ENCODE measurements around the gene GNAT1. TPM values are rescaled to one million over a fixed set of nuclear protein-coding genes. Genes with fewer than 3 reads are reported as not detected.

Gene GNAT1
- total RNA-seq, 1 donor from 2014 or later = not detected

DNA sequence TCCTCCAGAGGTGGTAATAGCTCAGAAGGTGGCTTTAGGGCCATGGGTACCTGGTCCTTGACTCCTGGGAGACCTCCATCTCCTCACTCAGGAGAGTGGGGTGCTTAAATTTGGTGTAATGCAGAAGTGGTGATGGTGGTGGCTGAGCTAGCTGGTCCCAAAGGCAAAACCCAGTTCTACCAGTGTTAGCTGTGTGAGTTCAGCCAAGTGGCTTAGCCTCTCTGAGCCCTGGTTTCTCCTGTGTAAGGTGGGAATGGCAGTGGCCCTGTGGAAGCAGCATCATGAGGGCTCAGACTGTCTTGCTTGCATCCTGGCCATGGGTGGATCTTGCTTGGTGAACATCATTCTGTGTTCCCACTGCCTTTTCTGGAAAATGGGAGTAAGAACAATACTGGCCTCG is 26.9 kb upstream of the GNAT1 start:
- TF ChIP-seq, protein P1, sequence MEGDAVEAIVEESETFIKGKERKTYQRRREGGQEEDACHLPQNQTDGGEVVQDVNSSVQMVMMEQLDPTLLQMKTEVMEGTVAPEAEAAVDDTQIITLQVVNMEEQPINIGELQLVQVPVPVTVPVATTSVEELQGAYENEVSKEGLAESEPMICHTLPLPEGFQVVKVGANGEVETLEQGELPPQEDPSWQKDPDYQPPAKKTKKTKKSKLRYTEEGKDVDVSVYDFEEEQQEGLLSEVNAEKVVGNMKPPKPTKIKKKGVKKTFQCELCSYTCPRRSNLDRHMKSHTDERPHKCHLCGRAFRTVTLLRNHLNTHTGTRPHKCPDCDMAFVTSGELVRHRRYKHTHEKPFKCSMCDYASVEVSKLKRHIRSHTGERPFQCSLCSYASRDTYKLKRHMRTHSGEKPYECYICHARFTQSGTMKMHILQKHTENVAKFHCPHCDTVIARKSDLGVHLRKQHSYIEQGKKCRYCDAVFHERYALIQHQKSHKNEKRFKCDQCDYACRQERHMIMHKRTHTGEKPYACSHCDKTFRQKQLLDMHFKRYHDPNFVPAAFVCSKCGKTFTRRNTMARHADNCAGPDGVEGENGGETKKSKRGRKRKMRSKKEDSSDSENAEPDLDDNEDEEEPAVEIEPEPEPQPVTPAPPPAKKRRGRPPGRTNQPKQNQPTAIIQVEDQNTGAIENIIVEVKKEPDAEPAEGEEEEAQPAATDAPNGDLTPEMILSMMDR (IDR thresholded peaks at IDR 0.05; ENCODE audit: insufficient read depth, low read length, severe bottlenecking) = no peak
- peaks cover 57% of the 10 kb centered on the region for H3K36me3 ChIP-seq (ENCODE audit: control insufficient read depth, insufficient read depth, low read length)
- DNase-seq (ENCODE audit: low read depth) (no peak), FAIRE-seq (peak; percentile 89)
- no peak overlapping the region for H3K4me3 ChIP-seq (ENCODE audit: low read depth, low read length)
- no peaks in the 10 kb centered on the region for H3K27me3 ChIP-seq (ENCODE audit: control insufficient read depth, insufficient read depth, low read length)

DNA sequence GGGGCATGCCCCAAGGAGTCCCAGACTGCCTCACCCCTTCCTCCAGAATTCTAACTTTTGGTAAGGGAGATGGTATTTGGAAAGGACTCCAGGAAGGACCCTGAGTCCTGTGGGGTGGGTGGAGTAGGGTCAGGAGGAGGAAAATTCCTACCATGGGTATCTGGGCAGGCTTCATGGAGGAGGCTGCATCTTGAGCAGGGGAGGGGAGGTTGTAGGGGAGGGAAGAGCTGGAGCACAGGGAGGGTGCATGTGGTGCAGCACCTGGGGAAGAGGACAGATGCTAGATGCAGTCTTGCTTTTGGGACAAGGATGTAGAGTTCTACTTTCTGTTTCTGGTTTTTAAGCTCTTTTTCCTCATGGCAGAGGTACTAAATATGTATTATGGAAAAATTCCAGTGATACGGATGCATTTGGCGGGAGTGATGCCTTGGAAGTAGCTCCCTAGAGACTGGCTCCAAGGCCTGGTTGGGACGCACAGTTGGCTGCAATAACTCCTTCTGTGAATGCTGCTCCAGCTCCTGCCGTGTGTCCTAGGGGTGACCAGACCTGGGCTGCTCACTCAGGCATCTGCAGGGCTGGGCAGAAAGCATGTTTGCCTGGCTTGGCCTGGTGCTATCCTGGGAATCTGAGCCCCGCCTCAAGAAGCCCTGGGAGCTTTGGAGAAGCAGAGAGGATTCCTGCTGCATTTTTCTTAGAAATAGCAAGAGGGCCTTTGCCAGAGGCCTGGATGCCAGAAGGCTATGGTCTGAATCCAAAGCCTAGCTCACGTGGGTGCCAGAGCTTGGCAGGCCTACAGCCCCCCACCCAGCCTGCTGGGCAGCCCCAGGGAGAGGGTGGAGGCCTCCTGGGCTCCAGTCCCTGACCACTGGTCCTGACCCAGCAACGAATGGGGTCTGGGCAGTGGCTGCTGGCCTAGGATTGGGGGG is 26.2 kb upstream of the GNAT1 start:
- Histone ChIP-seq H3K27me3 (ENCODE audit: control insufficient read depth, insufficient read depth, low read length) (no peaks in the 10 kb centered on the region), H3K36me3 (ENCODE audit: control insufficient read depth, insufficient read depth, low read length) (peaks cover 56% of the 10 kb centered on the region), H3K4me3 (ENCODE audit: low read depth, low read length) (no peak overlapping the region)
- TF ChIP-seq, protein P1 (IDR thresholded peaks at IDR 0.05; ENCODE audit: insufficient read depth, low read length, severe bottlenecking) = no peak
- FAIRE-seq (no peak), DNase-seq (ENCODE audit: low read depth) (no peak)

- no peak for FAIRE-seq
- no peak for DNase-seq (ENCODE audit: low read depth)
- Histone ChIP-seq H3K4me3 (ENCODE audit: low read depth, low read length) (no peak overlapping the region), H3K36me3 (ENCODE audit: control insufficient read depth, insufficient read depth, low read length) (peaks cover 56% of the 10 kb centered on the region), H3K27me3 (ENCODE audit: control insufficient read depth, insufficient read depth, low read length) (no peaks in the 10 kb centered on the region)
- TF ChIP-seq, protein P1 (IDR thresholded peaks at IDR 0.05; ENCODE audit: insufficient read depth, low read length, severe bottlenecking) = no peak
Observed at GRCh38 chr3:50165910-50166538, 25.4 kb upstream of the GNAT1 start.

DNA sequence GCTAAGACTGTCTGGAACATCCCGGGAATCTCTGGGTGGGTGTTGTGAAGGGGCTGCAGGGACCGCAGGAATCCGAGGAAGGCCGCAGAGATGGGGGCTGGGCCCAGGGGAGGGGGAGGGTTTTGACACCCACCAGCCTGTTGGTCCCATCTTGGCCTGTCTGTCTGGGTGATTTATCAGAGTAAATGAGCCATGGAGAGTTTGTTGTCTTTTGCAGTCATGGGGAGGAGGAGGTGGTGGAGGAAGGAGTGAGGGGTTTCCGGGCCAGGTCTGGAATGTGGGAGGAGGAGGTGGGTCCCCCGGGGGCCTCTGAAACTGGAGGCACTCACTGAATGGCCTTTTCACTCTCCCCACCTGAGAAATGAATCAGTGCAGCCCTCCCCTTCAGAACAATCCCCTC is 24.8 kb upstream of the GNAT1 start:
- TF ChIP-seq, protein P1 (IDR thresholded peaks at IDR 0.05; ENCODE audit: insufficient read depth, low read length, severe bottlenecking) = no peak
- Histone ChIP-seq H3K27me3 (ENCODE audit: control insufficient read depth, insufficient read depth, low read length) (no peaks in the 10 kb centered on the region), H3K4me3 (ENCODE audit: low read depth, low read length) (no peak overlapping the region), H3K36me3 (ENCODE audit: control insufficient read depth, insufficient read depth, low read length) (peaks cover 53% of the 10 kb centered on the region)
- no peak for DNase-seq (ENCODE audit: low read depth)
- FAIRE-seq = no peak

GRCh38 chr3:50167069-50167840 is 24.2 kb upstream of the GNAT1 start:
- FAIRE-seq (no peak), DNase-seq (ENCODE audit: low read depth) (peak; percentile 87)
- H3K36me3 ChIP-seq (ENCODE audit: control insufficient read depth, insufficient read depth, low read length) = peaks cover 53% of the 10 kb centered on the region
- H3K27me3 ChIP-seq (ENCODE audit: control insufficient read depth, insufficient read depth, low read length) = no peaks in the 10 kb centered on the region
- TF ChIP-seq, protein P1 (IDR thresholded peaks at IDR 0.05; ENCODE audit: insufficient read depth, low read length, severe bottlenecking) = no peak
- no peak overlapping the region for H3K4me3 ChIP-seq (ENCODE audit: low read depth, low read length)

Measured in bronchial epithelial cell (primary cell).